ENCODE results near the gene SPATA20. TPM values are rescaled to one million over a fixed set of nuclear protein-coding genes. Genes with fewer than 3 reads are reported as not detected.

SPATA20 gene
- total and polyA plus RNA-seq, 2 of the 13 experiments (the other 11 are each of a cell fraction or from before 2014, with no cell fraction given) = 36.1 to 64.8 TPM

DNA sequence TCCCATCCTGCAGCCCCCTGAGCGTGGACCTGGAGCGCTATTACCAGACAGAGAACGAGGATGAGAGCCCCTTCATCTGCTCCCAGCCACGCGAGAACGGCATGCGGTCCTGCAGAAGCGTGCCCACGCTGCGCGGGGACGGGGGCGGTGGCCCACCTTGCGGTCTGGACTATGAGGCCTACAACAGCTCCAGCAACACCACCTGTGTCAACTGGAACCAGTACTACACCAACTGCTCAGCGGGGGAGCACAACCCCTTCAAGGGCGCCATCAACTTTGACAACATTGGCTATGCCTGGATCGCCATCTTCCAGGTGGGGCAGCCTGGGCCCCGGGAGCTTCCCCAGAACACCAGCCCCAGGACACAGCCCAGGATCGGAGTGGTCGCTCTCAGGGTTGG, 25.6 kb downstream of the SPATA20 start:
- Histone ChIP-seq H3K79me2 (ENCODE audit: insufficient read depth, low read length) (no peaks in the 10 kb centered on the region), H3K4me1 (ENCODE audit: insufficient read depth, low read length) (no peaks in the 10 kb centered on the region), H3K9ac (ENCODE audit: insufficient read depth, low read depth, low read length) (no peak overlapping the region), H3K4me2 (ENCODE audit: low read depth, low read length) (no peak overlapping the region), H2AFZ (ENCODE audit: low read length) (no peak overlapping the region), H4K20me1 (ENCODE audit: insufficient read depth, low read length) (no peaks in the 10 kb centered on the region), H3K27me3 (ENCODE audit: control insufficient read depth in 1 of 2, insufficient read depth in 2 of 2, low read length in 2 of 2) (peaks cover 23 to 90% of the 10 kb centered on the region in 2 experiments), H3K4me3 (replicated peaks in 1 of 3; ENCODE audit: insufficient read depth in 1 of 3, low read depth in 2 of 3, low read length in 3 of 3) (no peak overlapping the region), H3K36me3 (replicated peaks in 1 of 2; ENCODE audit: control insufficient read depth in 1 of 2, insufficient read depth in 2 of 2, low read length in 2 of 2) (no peaks in the 10 kb centered on the region), H3K27ac (ENCODE audit: extremely low read length, insufficient read depth, low read length) (no peak overlapping the region), H3K9me3 (ENCODE audit: low read length) (no peaks in the 10 kb centered on the region)
- POLR2A ChIA-PET = no interaction called here
- ATAC-seq (no peak), DNase-seq (ENCODE audit: low spot score) (no peak), FAIRE-seq (no peak)
- in situ Hi-C loops (cut with HindIII; ENCODE audit: extremely low pct_ligation_motif_present, low pct_unique_long_range_greater_than_20kb) (no loop called here), intact Hi-C loops (cut with micrococcal nuclease; ENCODE audit: unreplicated experiment) (no loop called here)
- 48% methylated on average over 9 of the region's 20 CpGs for WGBS (ENCODE audit: low lambda C conversion rate)
- BruUV-seq (replicated peaks) = no TSS peak
- no peak for TF ChIP-seq HHEX (CRISPR knock-in tag; IDR thresholded peaks at IDR 0.05)
- TF ChIP-seq, protein P1, sequence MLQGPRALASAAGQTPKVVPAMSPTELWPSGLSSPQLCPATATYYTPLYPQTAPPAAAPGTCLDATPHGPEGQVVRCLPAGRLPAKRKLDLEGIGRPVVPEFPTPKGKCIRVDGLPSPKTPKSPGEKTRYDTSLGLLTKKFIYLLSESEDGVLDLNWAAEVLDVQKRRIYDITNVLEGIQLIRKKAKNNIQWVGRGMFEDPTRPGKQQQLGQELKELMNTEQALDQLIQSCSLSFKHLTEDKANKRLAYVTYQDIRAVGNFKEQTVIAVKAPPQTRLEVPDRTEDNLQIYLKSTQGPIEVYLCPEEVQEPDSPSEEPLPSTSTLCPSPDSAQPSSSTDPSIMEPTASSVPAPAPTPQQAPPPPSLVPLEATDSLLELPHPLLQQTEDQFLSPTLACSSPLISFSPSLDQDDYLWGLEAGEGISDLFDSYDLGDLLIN (CRISPR knock-in tag; IDR thresholded peaks at IDR 0.05; ENCODE audit: borderline replicate concordance) = no peak
- no peak for TF ChIP-seq MBD4 (IDR thresholded peaks at IDR 0.05; ENCODE audit: borderline replicate concordance, low read length)
- no peak for TF ChIP-seq SMAD1 (CRISPR knock-in tag; IDR thresholded peaks at IDR 0.05; ENCODE audit: borderline replicate concordance, low read depth)
- no peak for TF ChIP-seq ZMYM4 (CRISPR knock-in tag; IDR thresholded peaks at IDR 0.05)
- no peak for TF ChIP-seq ZNF790 (CRISPR knock-in tag; IDR thresholded peaks at IDR 0.05; ENCODE audit: borderline replicate concordance)
- TF ChIP-seq ETV5 (CRISPR knock-in tag; IDR thresholded peaks at IDR 0.05; ENCODE audit: borderline replicate concordance) = no peak
- TF ChIP-seq TMF1 (CRISPR knock-in tag; IDR thresholded peaks at IDR 0.05; ENCODE audit: low read depth) = no peak
- TF ChIP-seq ZNF496 (CRISPR knock-in tag; IDR thresholded peaks at IDR 0.05; ENCODE audit: insufficient replicate concordance) = no peak
- no peak for TF ChIP-seq ZNF75D (CRISPR knock-in tag; IDR thresholded peaks at IDR 0.05; ENCODE audit: borderline replicate concordance)
- no peak for TF ChIP-seq FOXM1 (CRISPR knock-in tag; IDR thresholded peaks at IDR 0.05)
- no peak for TF ChIP-seq CCAR2 (optimal IDR thresholded peaks at IDR 0.05; ENCODE audit: low read depth, low read length)
- no peak for TF ChIP-seq LCORL (IDR thresholded peaks at IDR 0.05)
- TF ChIP-seq LCORL (CRISPR knock-in tag; IDR thresholded peaks at IDR 0.05) = no peak
- TF ChIP-seq U2AF2 (IDR thresholded peaks at IDR 0.05; ENCODE audit: low read depth, low read length) = no peak
- CTCF ChIA-PET (ENCODE audit: low intra/inter-chr PET ratio, low total read pairs) = no interaction called here

Measured in HepG2 (cell line).